Measurements from ENCODE around the gene TEN1.

- TF ChIP-seq POLR2A (IDR thresholded peaks at IDR 0.05; ENCODE audit: low read depth, low read length), result no peak
- TF ChIP-seq POLR2AphosphoS5 (IDR thresholded peaks at IDR 0.05; ENCODE audit: low read depth, low read length), result no peak
Observed at GRCh38 chr17:76039121-76039520, 60.1 kb downstream of the TEN1 start.
